ENCODE measurements around the gene CNTRL. TPM values are rescaled to one million over a fixed set of nuclear protein-coding genes. Genes with fewer than 3 reads are reported as not detected.

Gene CNTRL
- total and polyA plus RNA-seq, 2 donors (not counting 1 experiment from before 2014, with no cell fraction given) = 40.0 to 146 TPM

- Histone ChIP-seq H3K9ac (ENCODE audit: low read length) (no peak overlapping the region), H3K4me2 (replicated peaks; ENCODE audit: low read depth, low read length, poor library complexity, severe bottlenecking) (no peak overlapping the region), H3K27ac (ENCODE audit: low read length in 2 of 2) (peak overlapping the region; percentile 26 to 64), H3K4me3 (ENCODE audit: control extremely low read depth in 1 of 5, extremely low read depth in 1 of 5, insufficient read depth in 1 of 5, low read depth in 2 of 5, low read length in 4 of 5) (no peak overlapping the region), H2AFZ (ENCODE audit: insufficient read depth, low read depth, low read length, poor library complexity, severe bottlenecking) (no peak overlapping the region), H3K36me3 (replicated peaks in 1 of 2; ENCODE audit: control extremely low read depth in 1 of 2, control insufficient read depth in 1 of 2, extremely low read depth in 1 of 2, insufficient read depth in 2 of 2, low read length in 1 of 2) (peaks cover 2 to 58% of the 10 kb centered on the region in 2 experiments), H3K4me1 (ENCODE audit: control insufficient read depth in 2 of 2, insufficient read depth in 2 of 2, low read length in 2 of 2) (peaks cover 36 to 39% of the 10 kb centered on the region in 2 donors), H4K20me1 (ENCODE audit: control insufficient read depth, insufficient read depth, low read length, poor library complexity, severe bottlenecking) (peaks cover 5% of the 10 kb centered on the region), H3K79me2 (ENCODE audit: control insufficient read depth, insufficient read depth, low read length) (peaks cover 64% of the 10 kb centered on the region), H3K9me3 (ENCODE audit: control extremely low read depth in 1 of 3, control insufficient read depth in 2 of 3, insufficient read depth in 1 of 3, low read length in 2 of 3) (no peaks in the 10 kb centered on the region), H3K27me3 (replicated peaks in 1 of 4; ENCODE audit: control extremely low read depth in 1 of 4, control insufficient read depth in 3 of 4, insufficient read depth in 4 of 4, low read length in 3 of 4) (no peaks in the 10 kb centered on the region)
- H3K4me1 Mint-ChIP-seq = peaks cover 48% of the 10 kb centered on the region
- intact Hi-C loops (cut with micrococcal nuclease) = loop anchor here (2.0 kb wide), 1 partner anchor 17 kb away; the partner anchor contains the start of gene RAB14
- H3K9me3 Mint-ChIP-seq (ENCODE audit: insufficient read depth) = no peaks in the 10 kb centered on the region
- ChIA-PET POLR2A (no interaction called here), CTCF (interaction anchor here (0.7 to 1.4 kb wide), 5 partner anchors 11 to 217 kb away, joined by 3 to 5 read pairs (median 3); no protein-coding TSS in a partner anchor)
- peak overlapping the region; percentile 62 for H3K4me3 Mint-ChIP-seq
- ATAC-seq (ENCODE audit: low read depth) (no peak), DNase-seq (no peak)
- H3K27me3 Mint-ChIP-seq = no peaks in the 10 kb centered on the region
- peak overlapping the region; percentile 81 for H3K27ac Mint-ChIP-seq
- TF ChIP-seq CTCF (IDR thresholded peaks at IDR 0.05) (no peak), EZH2 (IDR thresholded peaks at IDR 0.05; ENCODE audit: borderline replicate concordance, insufficient read depth, low read depth, low read length, poor library complexity, severe bottlenecking) (no peak)
- 83% methylated on average over 1 of the region's 3 CpGs for WGBS (ENCODE audit: insufficient coverage)
Observed at GRCh38 chr9:121183666-121184423, 109.1 kb downstream of the CNTRL start.

- H3K4me3 Mint-ChIP-seq = no peak overlapping the region
- H3K27me3 ChIP-seq (replicated peaks in 1 of 4; ENCODE audit: control extremely low read depth in 1 of 4, control insufficient read depth in 3 of 4, insufficient read depth in 4 of 4, low read length in 3 of 4) = no peaks in the 10 kb centered on the region
- POLR2A ChIA-PET = no interaction called here
- peak overlapping the region; percentile 34 to 64 for H3K27ac ChIP-seq (ENCODE audit: low read length in 2 of 2)
- no peak overlapping the region for H3K9ac ChIP-seq (ENCODE audit: low read length)
- H3K9me3 Mint-ChIP-seq (ENCODE audit: insufficient read depth) = no peaks in the 10 kb centered on the region
- H2AFZ ChIP-seq (ENCODE audit: insufficient read depth, low read depth, low read length, poor library complexity, severe bottlenecking) = no peak overlapping the region
- no peak for TF ChIP-seq EZH2 (IDR thresholded peaks at IDR 0.05; ENCODE audit: borderline replicate concordance, insufficient read depth, low read depth, low read length, poor library complexity, severe bottlenecking)
- TF ChIP-seq CTCF (IDR thresholded peaks at IDR 0.05) = no peak
- no peak overlapping the region for H3K4me2 ChIP-seq (replicated peaks; ENCODE audit: low read depth, low read length, poor library complexity, severe bottlenecking)
- no peak for ATAC-seq (ENCODE audit: low read depth)
- CTCF ChIA-PET = interaction anchor here (0.7 to 1.4 kb wide), 4 partner anchors 12 to 94 kb away, joined by 3 to 5 read pairs (median 4); no protein-coding TSS in a partner anchor
- peaks cover 11% of the 10 kb centered on the region for H4K20me1 ChIP-seq (ENCODE audit: control insufficient read depth, insufficient read depth, low read length, poor library complexity, severe bottlenecking)
- H3K36me3 ChIP-seq (replicated peaks in 1 of 2; ENCODE audit: control extremely low read depth in 1 of 2, control insufficient read depth in 1 of 2, extremely low read depth in 1 of 2, insufficient read depth in 2 of 2, low read length in 1 of 2) = peaks cover 2 to 61% of the 10 kb centered on the region in 2 experiments
- H3K27ac Mint-ChIP-seq = peak overlapping the region; percentile 81
- peaks cover 36 to 39% of the 10 kb centered on the region in 2 donors for H3K4me1 ChIP-seq (ENCODE audit: control insufficient read depth in 2 of 2, insufficient read depth in 2 of 2, low read length in 2 of 2)
- peaks cover 70% of the 10 kb centered on the region for H3K79me2 ChIP-seq (ENCODE audit: control insufficient read depth, insufficient read depth, low read length)
- DNase-seq = no peak
- H3K27me3 Mint-ChIP-seq = no peaks in the 10 kb centered on the region
- intact Hi-C loops (cut with micrococcal nuclease) = no loop called here
- H3K4me3 ChIP-seq (ENCODE audit: control extremely low read depth in 1 of 5, extremely low read depth in 1 of 5, insufficient read depth in 1 of 5, low read depth in 2 of 5, low read length in 4 of 5) = no peak overlapping the region
- no peaks in the 10 kb centered on the region for H3K9me3 ChIP-seq (ENCODE audit: control extremely low read depth in 1 of 3, control insufficient read depth in 2 of 3, insufficient read depth in 1 of 3, low read length in 2 of 3)
- peaks cover 50% of the 10 kb centered on the region for H3K4me1 Mint-ChIP-seq
Observed at GRCh38 chr9:121184463-121184862, 109.7 kb downstream of the CNTRL start.
